IPS-NIHi11 (cell line): ENCODE measurements around the gene ITSN2.
"Not testable (repeated sequence)": the region's sequence is repeated elsewhere in the genome, so short reads cannot be mapped to it uniquely, and the experiment has no call there.

ENCODE experiments used
- DNase-seq: peaks from one replicate; pipeline ENCODE4 v3.0.0; 2012; ENCODE audit warnings: mixed read lengths, low spot score

Gene ITSN2

DNA sequence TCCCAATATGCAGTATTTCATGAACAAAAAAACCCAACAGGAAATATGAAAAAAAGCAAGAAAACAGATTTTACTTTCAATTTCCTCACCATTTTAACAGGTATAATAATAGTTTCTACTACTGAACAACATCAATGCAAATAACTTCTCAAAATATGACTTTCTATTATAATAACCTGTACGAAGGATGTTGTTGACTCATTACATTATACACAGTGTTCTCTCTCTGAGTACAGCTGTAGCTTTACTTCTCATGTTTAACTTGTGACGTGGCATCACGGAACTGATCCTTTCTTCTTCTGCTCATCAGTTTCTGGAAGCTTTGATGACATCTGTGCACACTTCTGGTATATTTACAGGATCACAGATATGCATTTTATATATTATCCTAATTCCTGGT, 145.5 kb downstream of the ITSN2 start:
- no peak for DNase-seq

DNA sequence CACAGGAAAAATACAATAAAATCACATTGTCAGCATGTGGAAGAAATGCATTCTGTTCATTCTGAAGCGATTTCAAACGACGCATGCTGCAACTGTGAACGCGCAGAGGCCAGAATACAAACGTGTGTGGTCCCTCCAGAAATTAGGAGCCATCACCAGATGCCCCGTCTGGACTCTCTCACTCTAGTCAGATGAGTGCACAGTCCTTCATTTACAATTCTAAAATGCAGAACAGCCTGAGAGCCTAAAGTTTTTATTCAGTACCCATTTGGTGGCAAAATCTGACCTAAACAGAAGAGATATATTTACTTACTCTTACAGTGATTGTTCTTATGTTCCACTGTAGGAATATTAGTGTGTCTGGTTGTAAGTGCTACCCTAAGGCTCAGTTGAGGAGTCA, 148.9 kb downstream of the ITSN2 start:
- DNase-seq = no peak

DNA sequence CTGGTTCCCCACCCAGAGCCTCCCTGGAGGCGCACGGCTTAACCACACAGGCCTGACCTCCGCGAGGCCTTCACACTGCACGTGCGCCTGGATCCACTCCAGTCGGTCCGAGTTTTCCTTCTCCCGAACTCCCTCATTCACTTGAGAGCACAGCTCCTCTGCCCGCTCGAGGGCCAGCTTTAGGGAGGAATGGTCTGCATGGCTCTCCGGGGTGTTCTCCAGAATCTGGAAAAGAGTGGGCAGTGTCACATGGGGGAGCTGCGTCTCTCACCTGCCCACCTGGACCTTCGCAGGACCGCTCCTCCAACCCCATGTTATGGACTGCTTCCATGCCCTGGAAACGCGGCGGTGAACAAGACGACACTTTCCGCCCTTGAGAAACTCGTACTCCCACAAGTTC, 149.6 kb downstream of the ITSN2 start:
- DNase-seq = no peak

DNA sequence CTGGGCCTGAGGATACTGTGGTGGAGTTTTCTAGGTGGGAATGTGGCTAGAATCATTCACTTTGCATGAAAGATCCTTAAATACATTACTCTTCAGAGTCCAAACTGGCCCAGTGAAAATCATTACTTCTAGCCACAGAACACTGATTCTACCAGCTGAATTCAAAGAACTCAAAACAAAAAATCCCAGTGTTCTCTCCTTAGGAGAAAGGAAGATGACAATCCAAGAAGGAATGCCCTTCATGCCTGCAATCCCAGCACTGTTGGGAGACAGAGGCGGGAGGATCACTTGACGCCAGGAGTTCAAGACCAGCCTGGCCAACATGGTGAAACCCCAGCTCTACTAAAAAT, 150.3 kb downstream of the ITSN2 start:
- no peak for DNase-seq

DNA sequence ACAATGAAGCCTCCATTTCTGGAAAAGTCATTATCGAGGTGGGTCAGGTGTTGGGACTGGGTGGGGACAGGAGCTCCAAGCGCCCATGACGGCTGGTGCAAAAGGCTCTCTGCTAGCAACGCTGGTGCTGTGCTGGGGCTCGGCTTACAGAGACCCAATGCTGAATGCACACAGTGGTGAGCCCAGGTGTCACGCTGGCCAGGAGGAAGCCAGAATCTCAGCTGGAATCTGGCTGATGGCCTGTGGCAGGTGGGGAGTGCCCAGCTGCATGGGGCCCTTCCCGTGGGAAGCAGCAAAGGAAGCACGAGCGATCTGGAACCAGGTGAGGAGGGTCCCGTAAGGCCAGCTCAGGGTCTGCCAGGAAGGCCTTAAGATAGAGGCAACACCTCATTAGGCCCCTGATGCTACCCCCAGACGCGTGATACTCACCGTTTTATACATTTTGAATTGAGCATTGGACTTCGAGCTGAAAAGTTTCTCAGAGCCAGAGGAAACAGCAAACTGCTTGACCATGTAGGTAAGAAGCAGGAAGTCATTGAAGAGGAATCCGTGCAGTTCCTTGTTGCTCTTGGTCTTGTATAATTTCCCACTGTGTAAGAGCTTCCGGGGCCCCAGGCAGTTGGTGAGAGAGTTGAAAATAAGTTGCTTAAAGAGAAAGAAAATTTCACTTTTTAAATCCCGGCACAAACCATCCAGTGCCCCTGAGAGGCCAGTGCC, 150.8 kb downstream of the ITSN2 start:
- DNase-seq = peak; percentile 31

DNA sequence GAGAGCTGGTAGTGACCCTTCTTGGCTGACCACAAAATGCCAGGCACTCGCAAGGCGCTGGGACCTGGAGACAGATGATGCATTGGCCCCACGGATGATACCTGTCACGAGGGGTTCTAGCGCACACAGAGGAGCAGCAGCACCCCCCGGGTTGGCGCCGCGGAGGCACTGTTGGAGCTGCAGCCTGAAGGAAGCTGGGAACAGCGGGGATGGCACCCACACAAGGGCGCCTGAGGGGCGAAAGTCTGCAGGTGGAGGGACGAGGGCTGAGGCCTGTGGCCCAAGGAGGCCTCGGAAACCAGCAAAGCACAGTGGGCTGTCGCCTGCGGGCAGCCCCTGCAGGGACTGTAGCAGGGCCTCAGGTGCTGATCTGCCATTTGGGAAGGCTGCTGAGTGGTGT, 151.8 kb downstream of the ITSN2 start:
- no peak for DNase-seq

DNA sequence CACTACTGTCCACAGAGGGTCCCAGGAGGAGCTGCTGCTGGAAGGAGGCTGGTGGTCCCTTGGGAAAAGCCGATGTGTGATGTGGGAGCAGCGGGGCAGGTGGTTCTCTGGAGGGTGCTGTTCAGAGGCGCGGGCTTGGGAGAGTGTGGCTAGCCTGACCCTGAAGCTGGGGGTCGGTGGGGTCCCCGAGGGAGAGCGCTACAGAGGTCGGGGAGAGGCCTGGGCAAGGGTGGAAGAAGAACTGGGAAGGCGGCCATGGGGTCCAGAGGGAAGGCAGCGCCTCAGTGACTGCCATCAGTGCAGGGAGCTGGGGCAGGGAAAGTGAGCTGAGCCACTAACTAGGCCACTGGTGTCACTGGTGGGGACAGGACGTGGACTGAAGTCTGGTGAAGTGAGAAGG, 153.0 kb downstream of the ITSN2 start:
- DNase-seq = no peak

DNA sequence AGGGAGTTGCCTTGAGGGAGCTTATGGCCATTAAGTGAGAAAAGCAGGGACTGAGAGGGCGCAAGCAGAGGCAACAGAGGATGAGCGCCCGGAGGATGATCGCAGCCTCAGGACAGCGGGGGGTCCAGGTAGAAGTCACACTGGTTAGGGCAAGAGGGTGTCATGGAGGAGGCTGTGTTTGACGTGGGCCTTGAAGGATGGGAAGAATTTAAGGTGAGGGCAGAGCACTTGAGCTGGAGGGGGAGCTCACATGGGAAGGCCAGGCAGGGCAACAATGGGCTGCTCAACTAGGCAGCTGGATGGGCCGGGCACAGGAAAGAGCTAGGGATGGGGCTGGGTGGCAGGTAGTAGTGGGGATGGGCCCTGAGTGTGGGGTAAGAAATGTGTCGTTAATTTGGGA, 153.6 kb downstream of the ITSN2 start:
- no peak for DNase-seq

DNA sequence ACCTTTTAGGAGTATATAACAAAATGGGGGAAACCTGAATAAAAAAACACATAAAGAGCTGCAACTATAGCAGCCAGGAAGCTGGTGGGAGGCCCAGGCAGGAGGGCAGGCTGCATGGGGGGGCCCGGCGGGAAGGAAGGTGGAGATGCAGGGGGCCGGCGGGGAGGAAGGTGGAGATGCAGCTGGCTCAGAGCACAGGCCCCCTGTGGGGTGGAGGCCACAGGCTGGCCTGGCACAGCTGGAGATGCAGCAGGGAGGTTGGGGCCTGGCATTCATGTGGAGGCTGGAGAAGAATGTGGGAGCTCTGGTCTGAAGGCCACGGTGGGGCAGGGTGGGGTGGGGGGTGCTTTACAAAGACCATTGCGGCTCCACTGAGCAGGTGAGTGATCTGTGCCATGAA, 154.1 kb downstream of the ITSN2 start:
- DNase-seq = no peak

DNA sequence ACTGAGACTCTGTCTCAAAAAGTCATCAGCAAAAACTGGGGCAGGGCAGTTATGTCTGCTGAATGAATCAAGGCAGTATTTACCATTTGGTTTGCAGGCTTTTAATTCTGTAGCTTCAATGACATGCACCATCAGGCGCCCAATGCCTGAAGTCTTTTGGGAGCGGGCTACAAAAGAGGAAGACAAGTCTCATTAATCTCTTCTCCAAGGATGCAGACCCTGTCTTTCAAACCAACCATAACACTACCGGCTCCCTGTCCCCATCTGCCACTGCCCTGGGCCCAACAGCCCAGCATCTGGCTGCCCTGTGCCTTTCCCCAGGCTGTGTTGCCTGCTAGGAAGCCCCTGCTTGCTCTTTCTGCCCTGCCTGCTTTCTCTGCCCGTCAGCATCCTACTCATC, 155.2 kb downstream of the ITSN2 start:
- no peak for DNase-seq

DNA sequence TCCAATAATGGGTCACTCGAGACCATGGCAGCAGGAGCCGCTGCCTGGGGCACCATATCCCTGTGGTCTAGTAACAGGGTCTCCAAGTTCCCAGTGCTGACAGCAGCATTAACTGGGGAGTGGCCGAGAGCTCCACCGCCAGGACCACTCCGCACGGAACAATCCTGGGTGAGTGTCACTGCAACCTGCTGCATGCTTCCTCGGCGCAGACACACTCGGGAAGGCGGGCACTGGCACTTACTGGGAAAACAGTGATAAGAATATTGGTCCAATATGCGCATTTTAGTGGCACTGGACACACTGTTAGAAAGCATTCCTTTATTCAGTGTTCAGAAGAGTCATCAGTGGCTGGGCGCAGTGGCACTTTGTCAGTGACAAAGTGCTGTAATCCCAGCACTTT, 155.8 kb downstream of the ITSN2 start:
- DNase-seq = no peak

DNA sequence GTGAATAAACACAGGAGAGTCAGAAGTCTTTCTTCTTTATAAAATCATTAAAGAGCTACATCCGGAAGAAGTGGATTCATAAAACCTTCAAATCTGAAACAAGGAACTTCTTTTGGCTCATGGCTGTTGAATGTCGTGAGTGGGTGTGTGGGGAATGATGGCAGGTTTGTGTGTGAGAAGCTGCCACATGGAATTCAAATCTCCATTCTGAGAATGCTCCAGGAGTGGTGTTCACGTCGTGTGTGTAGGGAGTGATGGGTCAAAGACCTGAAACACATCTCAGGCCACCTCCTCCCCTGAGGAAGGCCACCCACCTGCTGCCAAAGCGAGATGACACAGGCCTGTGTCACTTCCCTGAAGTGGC, 156.6 kb downstream of the ITSN2 start:
- DNase-seq = no peak

DNA sequence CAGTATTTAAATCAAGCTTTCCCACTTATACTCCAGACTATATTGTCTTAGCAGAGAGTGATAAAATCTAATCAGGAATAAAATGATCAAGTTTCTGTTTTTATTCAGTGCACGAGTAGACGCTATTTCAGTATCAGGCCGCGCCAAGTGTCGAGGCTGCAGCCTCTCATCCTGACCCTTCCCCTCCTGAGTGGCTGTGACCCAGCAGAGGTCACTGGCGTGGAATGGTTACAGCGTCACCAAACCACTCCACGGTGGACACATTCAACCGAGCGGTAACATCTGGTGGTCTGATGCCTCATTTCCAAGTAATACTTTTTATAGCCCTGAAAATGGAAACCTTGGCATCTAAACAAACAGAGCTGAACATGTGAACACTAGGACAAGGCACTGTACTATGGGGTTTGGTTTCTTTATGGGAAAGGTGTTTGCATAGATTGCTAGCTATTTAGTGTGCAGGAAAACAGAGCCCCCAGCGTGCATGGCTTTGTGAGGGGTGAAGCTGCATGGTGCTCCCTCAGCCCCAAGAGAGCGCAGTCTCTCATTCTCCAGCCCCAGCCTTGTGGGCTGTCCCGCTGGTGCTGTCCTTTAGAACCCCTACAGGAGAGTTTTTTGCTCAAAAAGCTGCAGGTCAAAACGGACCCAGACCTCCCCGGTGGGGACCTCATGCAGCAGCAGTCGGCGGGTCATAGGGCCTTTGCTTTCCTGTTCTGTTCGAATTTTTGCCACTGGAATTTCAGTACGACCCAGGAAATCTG, 157.1 kb downstream of the ITSN2 start:
- DNase-seq = no peak

DNA sequence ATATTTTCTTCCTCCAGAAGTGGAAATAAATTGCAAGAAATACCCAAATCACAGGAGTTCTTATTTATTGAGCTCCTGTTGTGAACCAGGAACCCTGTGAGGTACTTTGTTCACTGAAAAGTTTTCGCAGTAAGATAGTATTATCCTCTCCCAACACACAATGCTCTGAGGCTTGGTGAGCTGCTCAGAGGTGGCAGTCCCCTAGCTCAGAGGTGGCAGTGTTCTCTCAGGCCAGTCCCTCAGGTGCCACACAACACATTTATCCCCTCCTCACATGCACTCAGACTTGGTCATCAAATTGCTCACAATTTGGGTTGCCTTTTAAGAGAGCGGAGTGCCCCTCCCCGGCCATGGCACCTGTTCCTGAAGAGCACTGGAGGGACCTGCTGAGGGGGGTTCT, 159.5 kb downstream of the ITSN2 start:
- no peak for DNase-seq

DNA sequence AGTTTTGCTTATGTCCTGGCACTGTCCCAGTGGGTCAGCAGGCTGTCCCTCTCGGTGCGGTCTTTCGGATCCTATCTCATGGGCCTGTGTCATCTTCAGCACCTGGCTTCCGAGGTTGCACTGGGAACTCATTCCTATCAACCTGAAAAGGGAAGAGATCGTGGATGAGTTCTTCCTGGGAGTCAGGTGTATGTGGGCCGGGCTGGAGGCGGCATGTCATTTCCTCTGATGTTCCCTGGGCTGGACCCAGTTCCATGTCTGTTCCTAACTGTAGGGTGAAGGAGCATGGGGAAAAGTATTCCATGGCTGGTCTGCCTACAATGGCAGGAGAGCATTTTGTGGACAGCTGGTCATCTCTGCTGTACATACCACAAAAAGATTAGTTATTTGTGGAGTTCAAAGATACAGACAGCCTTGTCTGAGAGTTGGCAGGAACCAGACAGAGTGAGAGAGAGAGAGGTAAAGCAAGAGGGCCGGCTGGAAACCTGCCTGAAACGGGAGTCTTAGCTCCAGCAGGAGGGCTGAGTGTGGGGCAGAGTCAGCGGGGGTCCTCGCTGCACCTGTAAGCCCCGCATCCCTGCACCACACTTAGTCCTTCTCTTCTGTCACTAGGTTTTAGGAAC, 160.3 kb downstream of the ITSN2 start:
- DNase-seq = no peak

DNA sequence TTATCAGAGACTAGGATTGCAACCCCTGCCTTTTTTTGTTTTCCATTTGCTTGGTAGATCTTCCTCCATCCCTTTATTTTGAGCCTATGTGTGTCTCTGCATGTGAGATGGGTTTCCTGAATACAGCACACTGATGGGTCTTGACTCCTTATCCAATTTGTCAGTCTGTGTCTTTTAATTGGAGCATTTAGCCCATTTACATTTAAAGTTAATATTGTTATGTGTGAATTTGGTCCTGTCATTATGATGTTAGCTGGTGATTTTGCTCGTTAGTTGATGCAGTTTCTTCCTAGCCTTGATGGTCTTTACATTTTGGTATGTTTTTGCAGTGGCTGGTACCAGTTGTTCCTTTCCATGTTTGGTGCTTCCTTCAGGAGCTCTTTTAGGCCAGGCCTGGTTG, 163.1 kb downstream of the ITSN2 start:
- DNase-seq = not testable (repeated sequence)

DNA sequence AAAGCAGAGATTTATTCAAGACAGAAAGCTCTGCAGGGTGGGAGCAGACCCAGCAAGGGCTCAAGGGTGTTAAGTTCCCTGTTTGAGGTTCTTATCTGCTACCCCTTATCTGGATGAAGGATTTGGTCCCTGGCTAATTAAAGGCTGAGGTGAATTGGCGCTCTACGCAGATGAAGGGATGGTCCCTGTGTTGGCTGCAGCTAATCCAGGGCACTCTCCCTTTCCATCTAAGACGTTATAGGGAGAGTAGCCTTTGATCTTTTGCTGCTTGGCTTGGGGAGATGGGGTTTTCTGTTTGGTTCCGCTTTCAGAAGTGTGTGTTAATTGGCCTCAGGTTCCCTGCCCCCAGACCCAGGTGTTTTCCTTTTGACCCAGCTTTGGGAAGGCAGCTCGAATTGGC, 168.5 kb downstream of the ITSN2 start:
- DNase-seq = no peak

DNA sequence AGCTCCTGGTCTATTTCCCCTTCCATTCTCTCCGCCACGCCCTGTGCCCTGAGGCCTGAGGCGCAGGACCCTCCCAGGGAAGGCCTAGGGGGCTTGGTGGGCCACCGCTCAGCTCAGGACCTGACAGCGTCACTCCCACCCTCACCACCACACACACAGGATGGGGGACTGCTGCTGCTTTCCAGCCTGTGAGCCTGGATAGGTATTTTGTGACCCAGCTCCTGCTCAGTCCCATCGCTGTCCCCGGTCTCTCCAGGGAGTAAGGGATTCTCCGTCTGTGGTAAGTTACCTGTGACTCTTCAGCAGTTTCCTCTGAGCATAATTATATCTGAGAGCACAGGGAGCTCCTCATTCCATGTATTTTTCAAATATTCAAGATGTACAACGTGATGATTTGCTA, 169.2 kb downstream of the ITSN2 start:
- no peak for DNase-seq

DNA sequence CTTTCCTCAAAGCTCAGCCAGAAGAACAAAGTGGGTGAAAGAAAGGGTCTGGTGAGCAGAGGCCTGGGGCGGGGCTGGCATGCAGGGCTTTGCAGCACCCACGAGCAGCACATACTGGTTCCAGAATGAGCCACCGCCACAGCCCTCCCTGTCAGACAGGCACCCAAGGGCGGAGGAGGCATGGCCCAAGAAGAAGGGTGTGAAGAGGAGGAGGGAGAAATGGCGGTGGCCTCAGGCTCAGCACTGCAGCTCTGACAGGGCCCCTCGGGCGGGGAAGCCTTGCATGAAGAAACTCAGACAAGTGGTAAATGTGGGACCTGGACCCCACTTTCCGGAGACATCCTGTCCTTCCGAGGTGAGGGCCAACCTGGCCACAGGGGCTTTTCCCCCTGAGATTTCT, 169.8 kb downstream of the ITSN2 start:
- no peak for DNase-seq

DNA sequence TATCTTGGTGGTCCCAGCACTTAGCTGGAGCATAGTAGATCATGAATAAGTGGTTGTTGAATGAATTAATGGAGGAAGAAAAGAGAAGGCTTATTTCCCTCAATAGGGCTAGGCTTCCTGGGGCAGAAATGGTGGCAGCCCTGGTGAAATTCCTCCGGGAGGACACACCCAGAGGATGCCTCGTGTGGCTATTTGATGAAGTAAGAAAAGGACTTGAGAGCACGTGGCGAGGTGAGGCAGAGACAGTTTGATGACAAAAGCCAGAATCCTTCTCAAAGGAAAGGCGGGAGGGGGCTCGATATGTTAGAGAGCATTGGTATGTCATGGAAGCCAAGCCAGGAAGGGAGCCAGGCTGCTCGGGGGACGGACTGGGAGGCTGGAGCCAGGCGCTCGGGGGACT, 170.8 kb downstream of the ITSN2 start:
- DNase-seq = no peak

DNA sequence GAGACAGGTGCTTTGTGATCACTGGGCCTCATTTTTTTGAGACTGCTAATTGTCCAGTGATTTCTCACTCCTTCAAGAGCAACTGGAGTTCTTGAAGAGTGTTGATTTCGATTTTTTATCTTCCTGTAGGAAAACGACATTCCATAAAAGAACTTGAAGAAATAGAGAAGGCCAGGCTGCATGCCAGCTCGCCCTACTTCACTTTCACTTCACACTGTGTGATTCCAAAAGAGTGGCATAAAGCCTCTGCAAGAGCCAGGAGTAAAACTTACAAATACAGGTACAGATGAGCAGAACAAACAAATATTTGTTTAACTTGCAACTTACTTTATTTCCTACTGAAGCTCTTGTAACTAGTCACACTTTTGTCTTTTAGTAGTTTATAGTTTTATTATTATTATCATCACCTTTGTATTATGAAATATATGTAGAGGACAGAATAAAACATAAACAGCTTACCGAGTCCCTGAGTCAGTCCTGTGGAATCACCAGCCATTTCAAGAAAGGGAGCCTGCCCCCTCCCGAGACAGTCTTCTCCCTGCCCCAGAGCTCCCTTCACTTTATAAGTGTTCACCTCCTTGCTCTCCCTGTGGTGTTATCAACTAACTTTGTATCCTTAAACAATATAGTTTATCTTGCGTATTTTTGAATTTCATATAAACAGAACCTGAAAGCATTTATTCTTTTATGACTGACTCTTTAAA, 176.8 kb downstream of the ITSN2 start:
- DNase-seq = no peak

DNA sequence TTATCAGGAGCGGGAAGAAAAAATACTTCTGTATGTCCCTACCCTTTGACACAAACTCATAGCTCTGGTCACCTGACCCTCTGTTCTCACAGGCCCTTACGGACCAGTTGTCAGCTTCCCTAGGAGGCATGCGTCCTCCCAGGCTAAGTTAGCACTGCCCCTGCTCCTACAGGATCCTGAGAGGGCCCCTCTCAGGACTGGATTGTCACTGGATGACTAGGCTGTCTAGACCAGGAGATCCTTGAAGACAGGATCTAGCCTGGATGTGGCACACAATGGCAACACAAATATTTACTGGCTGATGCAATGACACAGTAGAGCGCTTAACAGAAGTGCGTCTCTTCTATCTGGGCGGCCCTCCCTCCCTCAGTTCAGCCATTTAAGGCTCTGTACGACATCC, 177.8 kb downstream of the ITSN2 start:
- no peak for DNase-seq

DNA sequence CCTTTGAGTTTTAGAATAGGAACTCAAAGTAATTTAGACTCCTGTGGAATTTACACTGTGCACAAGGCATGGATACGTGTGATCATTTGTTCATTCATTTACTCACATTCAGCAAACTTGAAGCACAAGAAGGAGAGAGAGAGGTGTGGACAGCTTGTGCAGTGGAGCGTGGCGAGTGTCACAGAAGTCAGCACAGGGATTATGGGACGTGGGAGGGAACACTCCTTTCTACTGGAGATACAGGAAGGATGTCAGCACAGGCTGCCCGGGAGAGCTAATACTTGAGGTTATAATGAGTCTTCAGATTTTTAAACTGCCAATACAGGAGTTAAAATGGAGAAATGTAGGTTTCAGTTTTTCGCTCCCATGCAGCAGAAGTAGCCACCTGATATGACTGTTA, 178.5 kb downstream of the ITSN2 start:
- DNase-seq = no peak
